ENCODE measurements around the gene MOCOS. TPM values are rescaled to one million over a fixed set of nuclear protein-coding genes. Genes with fewer than 3 reads are reported as not detected.

The MOCOS gene
- total RNA-seq, 2 experiments from 2014 or later: not detected

DNA sequence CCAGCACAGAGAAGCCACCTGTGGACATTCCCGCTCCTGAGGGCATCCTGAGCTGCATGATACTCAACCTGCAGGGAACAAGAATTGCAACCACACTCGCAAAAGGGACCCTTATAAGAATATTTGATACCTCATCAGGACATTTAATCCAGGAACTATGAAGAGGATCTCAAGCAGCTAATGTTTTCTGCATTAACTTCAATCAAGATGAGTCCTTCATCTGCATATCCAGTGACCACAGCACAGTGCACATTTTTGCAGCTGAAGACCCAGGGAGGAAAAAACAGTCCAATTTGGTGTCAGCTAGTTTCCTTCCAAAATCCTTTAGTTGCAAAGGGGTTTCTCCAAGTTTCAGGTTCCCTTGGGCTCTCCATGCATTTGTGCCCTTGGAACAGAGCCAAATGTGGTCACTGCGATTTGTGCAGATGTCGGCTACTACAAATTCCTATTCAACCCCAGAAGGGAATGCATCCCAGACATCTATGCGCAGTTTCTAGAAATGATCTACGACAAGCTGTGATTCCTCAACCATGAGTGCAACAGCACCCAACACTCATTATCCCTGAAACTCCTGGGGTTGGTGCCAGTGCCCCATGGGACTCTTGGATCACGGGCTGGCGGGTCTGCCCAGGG, 86.9 kb downstream of the MOCOS start:
- Histone ChIP-seq H2AFZ (ENCODE audit: low read length) (no peak overlapping the region), H3K9me3 (ENCODE audit: low read length) (no peaks in the 10 kb centered on the region), H3K4me3 (ENCODE audit: low read depth, low read length, poor library complexity, severe bottlenecking) (no peak overlapping the region), H3K27ac (ENCODE audit: low read depth, low read length, poor library complexity, severe bottlenecking) (no peak overlapping the region), H4K20me1 (ENCODE audit: insufficient read depth, low read length) (no peaks in the 10 kb centered on the region), H3K79me2 (ENCODE audit: insufficient read depth, low read depth, low read length) (no peaks in the 10 kb centered on the region), H3K4me1 (ENCODE audit: insufficient read depth, low read length, poor library complexity, severe bottlenecking) (no peaks in the 10 kb centered on the region), H3K36me3 (ENCODE audit: insufficient read depth, low read length) (no peaks in the 10 kb centered on the region), H3K4me2 (ENCODE audit: low read length) (no peak overlapping the region), H3K9me2 (ENCODE audit: insufficient read depth, low read length) (no peaks in the 10 kb centered on the region)
- TF ChIP-seq, protein P1, sequence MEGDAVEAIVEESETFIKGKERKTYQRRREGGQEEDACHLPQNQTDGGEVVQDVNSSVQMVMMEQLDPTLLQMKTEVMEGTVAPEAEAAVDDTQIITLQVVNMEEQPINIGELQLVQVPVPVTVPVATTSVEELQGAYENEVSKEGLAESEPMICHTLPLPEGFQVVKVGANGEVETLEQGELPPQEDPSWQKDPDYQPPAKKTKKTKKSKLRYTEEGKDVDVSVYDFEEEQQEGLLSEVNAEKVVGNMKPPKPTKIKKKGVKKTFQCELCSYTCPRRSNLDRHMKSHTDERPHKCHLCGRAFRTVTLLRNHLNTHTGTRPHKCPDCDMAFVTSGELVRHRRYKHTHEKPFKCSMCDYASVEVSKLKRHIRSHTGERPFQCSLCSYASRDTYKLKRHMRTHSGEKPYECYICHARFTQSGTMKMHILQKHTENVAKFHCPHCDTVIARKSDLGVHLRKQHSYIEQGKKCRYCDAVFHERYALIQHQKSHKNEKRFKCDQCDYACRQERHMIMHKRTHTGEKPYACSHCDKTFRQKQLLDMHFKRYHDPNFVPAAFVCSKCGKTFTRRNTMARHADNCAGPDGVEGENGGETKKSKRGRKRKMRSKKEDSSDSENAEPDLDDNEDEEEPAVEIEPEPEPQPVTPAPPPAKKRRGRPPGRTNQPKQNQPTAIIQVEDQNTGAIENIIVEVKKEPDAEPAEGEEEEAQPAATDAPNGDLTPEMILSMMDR (conservative IDR thresholded peaks at IDR 0.05; ENCODE audit: low read length): no peak
- TF ChIP-seq EZH2phosphoT487 (IDR thresholded peaks at IDR 0.05; ENCODE audit: borderline replicate concordance, low read depth, low read length): no peak
- intact Hi-C loops (cut with micrococcal nuclease; ENCODE audit: unreplicated experiment): no loop called here
- BruUV-seq (replicated peaks): no TSS peak
- DNase-seq (ENCODE audit: low spot score): no peak
- ChIA-PET CTCF (ENCODE audit: unreplicated experiment) (no interaction called here), POLR2A (no interaction called here)

DNA sequence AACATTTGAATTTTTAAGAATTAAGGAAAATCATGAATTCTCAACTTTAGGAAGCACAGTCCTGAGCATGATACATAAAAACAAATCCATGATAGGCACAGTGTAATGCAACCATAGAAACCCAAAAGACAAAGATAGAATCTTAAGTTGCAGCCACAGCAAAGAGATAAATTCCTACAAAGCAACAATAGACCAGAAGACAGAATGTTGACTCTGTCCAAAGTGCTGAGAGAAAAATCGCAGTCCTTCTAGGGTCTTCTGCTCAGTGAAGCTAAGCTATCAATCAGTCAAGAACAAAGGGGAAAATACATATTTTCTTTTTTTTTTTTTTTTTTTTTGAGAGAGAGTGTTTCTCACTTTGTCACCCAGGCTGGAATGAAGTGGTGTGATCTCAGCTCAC, 88.3 kb downstream of the MOCOS start:
- no peaks in the 10 kb centered on the region for H3K9me2 ChIP-seq (ENCODE audit: insufficient read depth, low read length)
- no peak overlapping the region for H2AFZ ChIP-seq (ENCODE audit: low read length)
- no peak for DNase-seq (ENCODE audit: low spot score)
- no peaks in the 10 kb centered on the region for H3K79me2 ChIP-seq (ENCODE audit: insufficient read depth, low read depth, low read length)
- ChIA-PET POLR2A (no interaction called here), CTCF (ENCODE audit: unreplicated experiment) (no interaction called here)
- intact Hi-C loops (cut with micrococcal nuclease; ENCODE audit: unreplicated experiment): no loop called here
- H3K9me3 ChIP-seq (ENCODE audit: low read length): no peaks in the 10 kb centered on the region
- no peak overlapping the region for H3K27ac ChIP-seq (ENCODE audit: low read depth, low read length, poor library complexity, severe bottlenecking)
- H4K20me1 ChIP-seq (ENCODE audit: insufficient read depth, low read length): no peaks in the 10 kb centered on the region
- no peak for TF ChIP-seq EZH2phosphoT487 (IDR thresholded peaks at IDR 0.05; ENCODE audit: borderline replicate concordance, low read depth, low read length)
- TF ChIP-seq, protein P1 (conservative IDR thresholded peaks at IDR 0.05; ENCODE audit: low read length): no peak
- H3K4me1 ChIP-seq (ENCODE audit: insufficient read depth, low read length, poor library complexity, severe bottlenecking): no peaks in the 10 kb centered on the region
- H3K36me3 ChIP-seq (ENCODE audit: insufficient read depth, low read length): no peaks in the 10 kb centered on the region
- H3K4me2 ChIP-seq (ENCODE audit: low read length): no peak overlapping the region
- no peak overlapping the region for H3K4me3 ChIP-seq (ENCODE audit: low read depth, low read length, poor library complexity, severe bottlenecking)
- no TSS peak for BruUV-seq (replicated peaks)

DNA sequence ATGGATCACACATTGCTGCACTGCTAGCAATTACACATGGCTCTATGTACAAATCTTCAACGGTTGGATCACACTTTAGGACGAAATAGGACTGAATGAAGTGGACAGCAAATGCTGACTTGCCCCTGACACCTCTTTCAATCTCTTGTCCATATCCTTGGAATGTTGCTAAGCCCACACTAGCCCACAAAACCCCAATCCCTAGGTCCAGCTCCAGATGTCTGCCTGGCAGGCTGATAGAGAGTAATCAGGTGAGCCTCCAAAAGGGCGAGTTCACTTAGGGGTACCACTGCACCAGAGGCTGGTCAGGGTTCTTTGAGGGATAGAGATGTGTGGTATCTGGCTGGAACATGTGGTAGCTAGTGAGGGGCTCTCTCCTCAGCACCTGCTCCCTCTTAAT, 91.7 kb downstream of the MOCOS start:
- no peak overlapping the region for H3K27ac ChIP-seq (ENCODE audit: low read depth, low read length, poor library complexity, severe bottlenecking)
- DNase-seq (ENCODE audit: low spot score): no peak
- no peak overlapping the region for H3K4me2 ChIP-seq (ENCODE audit: low read length)
- no peaks in the 10 kb centered on the region for H3K9me3 ChIP-seq (ENCODE audit: low read length)
- H4K20me1 ChIP-seq (ENCODE audit: insufficient read depth, low read length): no peaks in the 10 kb centered on the region
- no peaks in the 10 kb centered on the region for H3K79me2 ChIP-seq (ENCODE audit: insufficient read depth, low read depth, low read length)
- no peaks in the 10 kb centered on the region for H3K36me3 ChIP-seq (ENCODE audit: insufficient read depth, low read length)
- POLR2A ChIA-PET: interaction anchor here (0.7 kb wide), 1 partner anchor 180 kb away, joined by 3 read pairs; no protein-coding TSS in a partner anchor
- H3K9me2 ChIP-seq (ENCODE audit: insufficient read depth, low read length): no peaks in the 10 kb centered on the region
- CTCF ChIA-PET (ENCODE audit: unreplicated experiment): no interaction called here
- no peak overlapping the region for H3K4me3 ChIP-seq (ENCODE audit: low read depth, low read length, poor library complexity, severe bottlenecking)
- no TSS peak for BruUV-seq (replicated peaks)
- no peaks in the 10 kb centered on the region for H3K4me1 ChIP-seq (ENCODE audit: insufficient read depth, low read length, poor library complexity, severe bottlenecking)
- H2AFZ ChIP-seq (ENCODE audit: low read length): no peak overlapping the region
- no peak for TF ChIP-seq EZH2phosphoT487 (IDR thresholded peaks at IDR 0.05; ENCODE audit: borderline replicate concordance, low read depth, low read length)
- TF ChIP-seq, protein P1 (conservative IDR thresholded peaks at IDR 0.05; ENCODE audit: low read length): no peak
- intact Hi-C loops (cut with micrococcal nuclease; ENCODE audit: unreplicated experiment): no loop called here
